T-helper 17 cell (primary cell): ENCODE measurements around the gene RHBDL1. TPM values are rescaled to one million over a fixed set of nuclear protein-coding genes. Genes with fewer than 3 reads are reported as not detected.
A peak's percentile ranks its signal among the peaks of the same experiment; 100 is the strongest.

ENCODE experiments used
- ATAC-seq: fragments of 150-1000 bp; cut with Tn5 transposase; 2 replicates; pipeline ENCODE4 v1.10.0; 2021; ENCODE audit warnings: mild to moderate bottlenecking, moderate library complexity
- DNase-seq, 3 donors: peaks; one replicate each; pipeline versions ENCODE4 v3.0.0 to v3.0.0-alpha.2; 2020 to 2021
- H3K9me3 ChIP-seq: one replicate; pipeline ENCODE4 v1.7.0; 2013; ENCODE audit warnings: low read length, mild to moderate bottlenecking; ENCODE audit not compliant: control insufficient read depth, poor library complexity, severe bottlenecking
- H3K27ac Mint-ChIP-seq: one replicate; pipeline ENCODE4 v1.8.0; 2022; ENCODE audit warnings: mild to moderate bottlenecking, moderate library complexity, mixed read lengths
- H3K27me3 Mint-ChIP-seq: one replicate; pipeline ENCODE4 v1.8.0; 2022; ENCODE audit warnings: mixed read lengths
- H3K36me3 Mint-ChIP-seq: one replicate; pipeline ENCODE4 v1.8.0; 2022; ENCODE audit warnings: low read depth, mixed read lengths
- H3K4me1 Mint-ChIP-seq: one replicate; pipeline ENCODE4 v1.8.0; 2022; ENCODE audit warnings: mild to moderate bottlenecking, mixed read lengths
- H3K4me3 Mint-ChIP-seq: one replicate; pipeline ENCODE4 v1.8.0; 2022; ENCODE audit warnings: mild to moderate bottlenecking, moderate library complexity, mixed read lengths
- total RNA-seq, 4 donors: library from RNA in 2 of 4; stranded (reverse) in 2 of 4; gene quantifications; one replicate each; pipeline ENCODE4 v1.2.3 and lab custom pipeline; 2022 to 2026

The RHBDL1 gene
- total RNA-seq, 2 donors from 2014 or later, result 5.7 to 5.9 TPM

DNA sequence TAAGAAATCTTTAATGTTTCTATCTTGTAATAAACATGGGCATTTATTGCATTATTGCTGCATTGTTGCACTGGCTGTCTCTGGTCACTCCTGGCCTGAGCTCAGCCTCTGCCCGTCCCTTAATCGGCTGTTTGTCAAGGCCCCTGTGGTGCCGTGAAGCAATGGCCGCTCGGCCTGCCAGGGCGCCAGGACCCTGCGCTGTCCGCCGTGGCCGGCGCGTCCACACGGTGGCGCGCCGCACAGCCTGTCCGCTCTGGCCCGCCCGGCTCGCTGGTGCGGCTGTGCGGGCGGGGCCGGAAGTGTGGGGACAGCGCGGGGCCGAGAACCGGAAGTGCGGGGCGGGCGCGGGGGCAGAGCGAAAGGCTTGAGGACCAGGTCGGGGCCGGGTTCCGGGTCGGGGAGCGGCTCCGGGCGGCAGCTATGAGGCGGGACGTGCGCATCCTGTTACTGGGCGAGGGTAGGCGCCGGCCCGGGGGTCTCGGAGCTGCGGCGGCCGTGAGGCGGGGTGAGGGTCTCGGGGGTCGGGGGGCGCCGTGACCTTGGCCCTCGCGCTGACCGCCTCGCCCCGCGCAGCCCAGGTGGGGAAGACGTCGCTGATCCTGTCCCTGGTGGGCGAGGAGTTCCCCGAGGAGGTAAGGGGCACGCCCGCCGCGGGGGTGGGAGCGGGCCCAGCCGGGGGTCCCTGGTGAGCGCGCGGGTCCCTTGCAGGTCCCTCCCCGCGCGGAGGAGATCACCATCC lies 7.5 kb upstream of the RHBDL1 start, which contains the start of gene RHOT2:
RHOT2 (plus strand) TSS at position 353 of the 739 bp plus-strand sequence; CDS start at position 421, 68 bp downstream.
- Mint-ChIP-seq H3K36me3 (no peaks in the 10 kb centered on the region), H3K27me3 (no peaks in the 10 kb centered on the region), H3K27ac (peak within 1 kb of the TSS; percentile 73), H3K4me1 (peaks cover 7% of the 10 kb centered on the region), H3K4me3 (peak within 1 kb of the TSS; percentile 83)
- ATAC-seq, result peak; percentile 98
- peak; percentile 81 to 87 (median 86) for DNase-seq
- H3K9me3 ChIP-seq, result no peaks in the 10 kb centered on the region

DNA sequence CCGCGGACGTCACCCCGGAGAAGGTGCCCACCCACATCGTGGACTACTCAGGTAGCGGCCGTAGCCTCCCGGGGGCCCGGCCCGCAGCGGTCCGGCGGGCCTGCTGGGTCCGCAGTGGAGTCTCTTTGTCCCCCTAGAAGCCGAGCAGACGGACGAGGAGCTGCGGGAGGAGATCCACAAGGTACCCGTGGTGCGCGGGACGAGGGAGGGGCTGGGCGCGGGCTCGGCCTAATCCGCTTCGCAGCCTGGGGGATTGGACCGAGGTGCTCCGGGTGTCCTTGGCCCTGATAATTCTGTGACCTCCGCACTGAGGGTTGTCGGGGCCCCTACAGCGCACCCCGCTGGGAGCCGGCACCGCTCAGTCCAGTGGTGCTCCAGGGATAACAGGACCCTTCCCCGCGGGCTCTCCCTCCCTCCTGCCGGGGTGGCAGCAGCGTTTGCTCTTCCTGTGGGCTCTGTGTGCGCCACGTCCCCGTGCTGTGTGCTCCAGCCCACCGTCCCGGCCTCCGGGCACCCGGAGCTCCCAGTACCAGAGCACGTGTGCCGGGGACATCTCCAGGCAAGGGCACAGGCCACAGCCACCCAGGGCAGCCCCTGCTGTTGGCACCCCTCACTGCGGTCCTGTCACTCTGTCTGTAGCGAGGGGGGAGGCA lies 6.8 kb upstream of the RHBDL1 start:
- no peak for DNase-seq

GRCh38 chr16:669666-670065 lies 5.8 kb upstream of the RHBDL1 start:
- H3K4me1 Mint-ChIP-seq, result peaks cover 8% of the 10 kb centered on the region
- DNase-seq (no peak), ATAC-seq (no peak)
- H3K27me3 Mint-ChIP-seq, result no peaks in the 10 kb centered on the region
- H3K4me3 Mint-ChIP-seq, result peak overlapping the region; percentile 31
- no peaks in the 10 kb centered on the region for H3K9me3 ChIP-seq
- no peaks in the 10 kb centered on the region for H3K36me3 Mint-ChIP-seq
- peak overlapping the region; percentile 29 for H3K27ac Mint-ChIP-seq

More for the DNA sequence above, 6.8 kb upstream of the RHBDL1 start:
- no peaks in the 10 kb centered on the region for H3K9me3 ChIP-seq
- H3K4me3 Mint-ChIP-seq, result peak overlapping the region; percentile 81
- H3K4me1 Mint-ChIP-seq, result peaks cover 7% of the 10 kb centered on the region
- ATAC-seq, result peak; percentile 8
- no peaks in the 10 kb centered on the region for H3K36me3 Mint-ChIP-seq
- no peaks in the 10 kb centered on the region for H3K27me3 Mint-ChIP-seq
- no peak overlapping the region for H3K27ac Mint-ChIP-seq

DNA sequence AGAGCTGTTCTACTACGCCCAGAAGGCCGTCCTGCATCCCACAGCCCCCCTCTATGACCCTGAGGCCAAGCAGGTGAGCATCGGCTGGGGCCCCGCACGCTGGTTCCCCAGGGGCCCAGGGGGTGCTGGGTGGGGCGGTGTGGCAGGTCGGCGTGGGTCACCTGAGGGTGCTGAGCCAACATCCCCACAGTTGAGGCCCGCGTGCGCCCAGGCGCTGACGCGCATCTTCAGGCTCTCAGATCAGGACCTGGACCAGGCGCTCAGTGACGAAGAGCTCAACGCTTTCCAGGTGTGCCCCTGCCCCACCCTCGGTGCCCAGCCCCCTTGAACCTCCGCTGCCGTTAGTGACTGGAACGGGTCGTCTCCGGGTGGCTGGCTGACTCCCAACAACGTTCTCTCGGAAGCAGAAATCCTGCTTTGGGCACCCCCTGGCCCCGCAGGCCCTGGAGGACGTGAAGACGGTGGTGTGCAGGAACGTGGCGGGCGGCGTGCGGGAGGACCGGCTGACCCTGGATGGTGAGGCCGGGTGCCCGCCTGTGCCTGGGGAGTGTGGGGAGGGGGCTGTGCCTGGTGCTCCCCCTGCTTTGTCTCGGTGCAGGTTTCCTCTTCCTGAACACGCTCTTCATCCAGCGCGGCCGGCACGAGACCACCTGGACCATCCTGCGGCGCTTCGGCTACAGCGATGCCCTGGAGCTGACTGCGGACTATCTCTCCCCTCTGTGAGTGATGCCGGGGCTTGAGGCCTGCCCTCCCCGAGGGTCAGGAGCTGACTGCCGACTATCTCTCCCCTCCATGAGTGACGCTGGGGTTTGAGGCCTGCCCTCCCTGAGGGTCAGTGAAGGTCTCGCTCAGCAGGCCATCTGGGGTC lies 4.8 kb upstream of the RHBDL1 start:
- DNase-seq (no peak), ATAC-seq (no peak)
- no peaks in the 10 kb centered on the region for H3K27me3 Mint-ChIP-seq
- H3K9me3 ChIP-seq, result no peaks in the 10 kb centered on the region
- no peak overlapping the region for H3K4me3 Mint-ChIP-seq
- no peak overlapping the region for H3K27ac Mint-ChIP-seq
- no peaks in the 10 kb centered on the region for H3K36me3 Mint-ChIP-seq
- H3K4me1 Mint-ChIP-seq, result peaks cover 14% of the 10 kb centered on the region

GRCh38 chr16:671353-672131 lies 3.9 kb upstream of the RHBDL1 start:
- H3K36me3 Mint-ChIP-seq, result no peaks in the 10 kb centered on the region
- no peaks in the 10 kb centered on the region for H3K9me3 ChIP-seq
- DNase-seq, result no peak
- H3K27me3 Mint-ChIP-seq, result no peaks in the 10 kb centered on the region
- H3K27ac Mint-ChIP-seq, result no peak overlapping the region
- H3K4me3 Mint-ChIP-seq, result no peak overlapping the region
- H3K4me1 Mint-ChIP-seq, result peaks cover 14% of the 10 kb centered on the region
- no peak for ATAC-seq

DNA sequence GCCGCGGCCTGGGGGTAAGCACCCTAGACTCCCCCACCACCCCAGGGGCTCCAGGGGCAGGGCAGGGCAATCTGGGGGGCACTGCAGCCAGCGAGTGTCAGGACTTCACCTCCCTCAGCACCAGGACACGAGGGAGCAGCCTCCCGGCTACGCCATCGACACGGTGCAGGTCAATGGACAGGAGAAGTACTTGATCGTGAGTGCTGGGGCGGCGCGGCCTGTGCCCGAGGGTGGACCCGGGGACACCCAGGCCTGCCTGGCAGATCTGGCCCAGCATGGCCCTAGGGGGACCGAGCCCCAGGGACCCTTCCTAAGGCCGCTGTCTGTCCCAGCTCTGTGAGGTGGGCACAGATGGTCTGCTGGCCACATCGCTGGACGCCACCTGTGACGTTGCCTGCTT lies 3.1 kb upstream of the RHBDL1 start:
- H3K27ac Mint-ChIP-seq, result no peak overlapping the region
- ATAC-seq (no peak), DNase-seq (no peak)
- H3K27me3 Mint-ChIP-seq, result no peaks in the 10 kb centered on the region
- peaks cover 14% of the 10 kb centered on the region for H3K4me1 Mint-ChIP-seq
- no peaks in the 10 kb centered on the region for H3K9me3 ChIP-seq
- no peak overlapping the region for H3K4me3 Mint-ChIP-seq
- H3K36me3 Mint-ChIP-seq, result no peaks in the 10 kb centered on the region

DNA sequence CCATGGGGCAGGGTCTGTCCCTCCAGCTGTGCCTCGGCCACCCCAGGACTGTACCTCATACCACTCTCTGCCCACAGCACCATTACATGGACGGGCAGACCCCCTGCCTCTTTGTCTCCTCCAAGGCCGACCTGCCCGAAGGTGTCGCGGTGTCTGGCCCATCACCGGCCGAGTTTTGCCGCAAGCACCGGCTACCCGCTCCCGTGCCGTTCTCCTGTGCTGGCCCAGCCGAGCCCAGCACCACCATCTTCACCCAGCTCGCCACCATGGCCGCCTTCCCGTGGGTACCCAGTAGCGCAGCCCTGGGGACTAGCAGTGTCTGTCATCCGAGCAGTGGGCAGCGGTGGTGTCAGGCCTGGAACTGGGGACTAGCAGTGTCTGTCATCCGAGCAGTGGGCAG lies 2.6 kb upstream of the RHBDL1 start:
- H3K27ac Mint-ChIP-seq, result no peak overlapping the region
- no peaks in the 10 kb centered on the region for H3K27me3 Mint-ChIP-seq
- no peaks in the 10 kb centered on the region for H3K9me3 ChIP-seq
- no peak for ATAC-seq
- H3K4me3 Mint-ChIP-seq, result no peak overlapping the region
- peaks cover 12% of the 10 kb centered on the region for H3K4me1 Mint-ChIP-seq
- no peak for DNase-seq
- no peaks in the 10 kb centered on the region for H3K36me3 Mint-ChIP-seq

- H3K9me3 ChIP-seq, result no peaks in the 10 kb centered on the region
- H3K27ac Mint-ChIP-seq, result no peak overlapping the region
- DNase-seq (no peak), ATAC-seq (no peak)
- no peaks in the 10 kb centered on the region for H3K36me3 Mint-ChIP-seq
- H3K4me1 Mint-ChIP-seq, result peaks cover 12% of the 10 kb centered on the region
- no peaks in the 10 kb centered on the region for H3K27me3 Mint-ChIP-seq
- H3K4me3 Mint-ChIP-seq, result no peak overlapping the region
Measured at GRCh38 chr16:673399-673991, 2.0 kb upstream of the RHBDL1 start.

- H3K4me3 Mint-ChIP-seq, result peak overlapping the region; percentile 53
Measured at GRCh38 chr16:674214-674881, 1.1 kb upstream of the RHBDL1 start.

DNA sequence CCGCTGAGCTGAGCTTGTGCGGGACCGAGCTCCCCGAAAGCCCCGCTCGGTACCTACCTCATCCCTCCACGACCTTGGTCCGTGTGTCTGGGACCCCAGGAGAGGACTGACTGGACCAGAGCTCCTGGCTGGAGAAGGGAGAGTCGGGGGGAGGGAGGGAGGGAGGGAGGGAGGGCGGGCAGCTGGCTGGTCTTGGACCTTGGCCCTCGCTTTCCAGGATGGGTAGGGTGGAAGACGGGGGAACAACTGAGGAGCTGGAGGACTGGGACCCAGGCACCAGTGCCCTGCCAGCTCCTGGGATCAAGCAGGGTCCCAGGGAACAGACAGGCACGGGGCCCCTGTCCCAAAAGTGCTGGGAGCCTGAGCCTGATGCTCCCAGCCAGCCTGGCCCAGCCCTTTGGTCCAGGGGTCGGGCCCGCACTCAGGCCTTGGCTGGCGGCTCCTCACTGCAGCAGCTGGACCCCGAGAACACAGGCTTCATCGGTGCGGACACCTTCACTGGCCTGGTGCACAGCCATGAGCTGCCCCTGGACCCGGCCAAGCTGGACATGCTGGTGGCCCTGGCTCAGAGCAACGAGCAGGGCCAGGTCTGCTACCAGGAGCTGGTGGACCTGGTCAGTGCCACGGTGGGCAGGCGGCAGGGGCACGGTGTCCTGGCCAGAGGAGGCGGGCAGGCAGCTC lies 553 bp downstream of the RHBDL1 start:
- H3K27me3 Mint-ChIP-seq, result no peaks in the 10 kb centered on the region
- H3K27ac Mint-ChIP-seq, result no peak overlapping the region
- no peak for ATAC-seq
- peaks cover 11% of the 10 kb centered on the region for H3K4me1 Mint-ChIP-seq
- H3K9me3 ChIP-seq, result no peaks in the 10 kb centered on the region
- H3K36me3 Mint-ChIP-seq, result no peaks in the 10 kb centered on the region
- no peak for DNase-seq
- H3K4me3 Mint-ChIP-seq, result no peak overlapping the region

More at GRCh38 chr16:674214-674881, 1.1 kb upstream of the RHBDL1 start:
- H3K4me1 Mint-ChIP-seq, result peaks cover 9% of the 10 kb centered on the region
- DNase-seq, result no peak
- H3K27me3 Mint-ChIP-seq, result no peaks in the 10 kb centered on the region
- H3K27ac Mint-ChIP-seq, result no peak overlapping the region
- no peaks in the 10 kb centered on the region for H3K9me3 ChIP-seq
- no peak for ATAC-seq
- no peaks in the 10 kb centered on the region for H3K36me3 Mint-ChIP-seq

- Mint-ChIP-seq H3K4me1 (peaks cover 13% of the 10 kb centered on the region), H3K36me3 (no peaks in the 10 kb centered on the region), H3K4me3 (no peak overlapping the region), H3K27me3 (no peaks in the 10 kb centered on the region), H3K27ac (no peak overlapping the region)
- DNase-seq, result no peak
- H3K9me3 ChIP-seq, result no peaks in the 10 kb centered on the region
- ATAC-seq, result no peak
Measured at GRCh38 chr16:676565-676902, 1.1 kb downstream of the RHBDL1 start.
